ENCODE measurements around the gene PSAT1. TPM values are rescaled to one million over a fixed set of nuclear protein-coding genes. Genes with fewer than 3 reads are reported as not detected.

The PSAT1 gene
- total RNA-seq, 2 experiments from 2014 or later, result 145 to 190 TPM

DNA sequence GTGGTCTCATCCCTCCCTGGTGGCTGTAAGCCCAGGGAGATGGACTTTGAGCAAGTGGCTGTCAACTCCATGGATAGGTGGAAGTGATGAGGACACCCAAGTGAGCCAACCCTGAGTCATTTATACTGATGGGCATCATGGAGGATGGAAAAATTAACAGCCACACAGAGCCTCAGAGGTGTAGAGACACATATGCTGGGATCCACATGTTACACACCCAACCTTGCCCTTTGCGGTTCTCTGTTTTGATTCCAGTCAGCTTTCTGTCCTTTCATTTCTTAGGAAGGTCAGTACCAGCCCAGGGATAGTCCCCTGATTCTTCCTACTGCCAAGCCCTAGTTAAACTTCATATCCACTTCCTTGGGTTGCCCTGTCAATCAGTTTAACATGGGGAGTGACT, 51.9 kb downstream of the PSAT1 start:
- POLR2A ChIA-PET, result no interaction called here
- intact Hi-C loops (cut with DNase I, micrococcal nuclease), result no loop called here
- no peaks in the 10 kb centered on the region for H3K27me3 Mint-ChIP-seq
- peaks cover 5% of the 10 kb centered on the region for H3K36me3 Mint-ChIP-seq (ENCODE audit: low read depth)
- no peaks in the 10 kb centered on the region for H3K9me3 Mint-ChIP-seq (ENCODE audit: low read depth)
- CTCF ChIA-PET, result no interaction called here
- no peak for ATAC-seq
- H3K27ac Mint-ChIP-seq, result no peak overlapping the region
- DNase-seq, result no peak
- H3K4me3 Mint-ChIP-seq, result no peak overlapping the region
- H3K4me1 Mint-ChIP-seq, result peaks cover 11% of the 10 kb centered on the region

DNA sequence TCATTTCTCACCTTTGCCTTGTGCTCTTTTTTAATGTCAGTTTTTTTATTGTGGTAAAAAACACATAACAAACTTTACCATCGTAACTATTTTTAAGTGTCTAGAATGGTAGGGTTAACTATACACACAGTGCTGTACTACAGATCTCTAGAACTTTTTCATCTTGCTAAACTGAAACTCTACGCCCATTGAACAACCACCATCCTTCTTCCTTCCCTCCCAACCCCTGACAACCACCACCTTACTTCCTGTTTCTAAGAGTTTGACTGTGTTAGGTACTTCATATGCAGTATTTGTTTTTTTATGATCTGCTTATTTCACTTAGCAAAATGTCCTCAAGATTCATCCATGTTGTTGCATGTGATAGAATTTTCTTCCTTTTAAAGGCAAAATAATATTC, 54.9 kb downstream of the PSAT1 start:
- Mint-ChIP-seq H3K27ac (no peak overlapping the region), H3K4me1 (peaks cover 11% of the 10 kb centered on the region), H3K36me3 (ENCODE audit: low read depth) (peaks cover 3% of the 10 kb centered on the region), H3K9me3 (ENCODE audit: low read depth) (no peaks in the 10 kb centered on the region), H3K4me3 (no peak overlapping the region), H3K27me3 (no peaks in the 10 kb centered on the region)
- ChIA-PET CTCF (no interaction called here), POLR2A (no interaction called here)
- intact Hi-C loops (cut with DNase I, micrococcal nuclease), result no loop called here
- ATAC-seq, result peak; percentile 58
- DNase-seq, result no peak

DNA sequence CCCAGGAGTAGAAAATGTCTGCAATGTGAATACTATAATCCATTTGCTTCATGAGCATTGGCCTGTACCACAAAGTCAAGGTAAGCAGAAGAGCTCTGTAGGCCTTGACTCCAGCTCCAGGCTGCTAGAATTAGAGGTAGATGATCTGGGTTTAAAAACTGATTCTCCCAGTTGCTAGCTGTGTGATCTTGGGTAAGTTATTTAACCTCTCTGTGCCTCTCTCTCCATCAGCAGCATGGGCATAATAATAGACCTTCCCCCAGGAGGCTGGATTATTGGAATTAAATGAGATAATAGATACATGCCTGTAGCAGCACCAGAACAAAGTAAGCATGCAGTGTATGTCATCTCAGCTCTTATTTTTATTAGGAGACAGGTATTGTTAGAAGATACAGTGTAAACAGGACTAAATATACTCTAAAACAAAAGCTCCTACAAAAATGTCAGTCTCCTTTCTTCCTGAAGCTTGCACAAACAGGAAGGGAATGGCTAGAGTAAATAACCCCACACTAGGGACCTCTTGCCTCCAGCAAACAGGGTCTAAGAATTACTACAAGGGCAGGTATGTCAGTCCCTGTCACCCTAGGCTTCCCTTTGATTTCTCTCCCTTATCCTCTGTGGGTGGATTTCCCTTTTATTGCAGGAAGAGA, 57.5 kb downstream of the PSAT1 start:
- peaks cover 3% of the 10 kb centered on the region for H3K36me3 Mint-ChIP-seq (ENCODE audit: low read depth)
- ATAC-seq (no peak), DNase-seq (no peak)
- H3K27ac Mint-ChIP-seq, result no peak overlapping the region
- ChIA-PET POLR2A (interaction anchor here (0.6 kb wide), 1 partner anchor 246 kb away, joined by 3 read pairs; no protein-coding TSS in a partner anchor), CTCF (interaction anchor here (2.4 kb wide), 1 partner anchor 15 kb away, joined by 7 read pairs; no protein-coding TSS in a partner anchor)
- H3K27me3 Mint-ChIP-seq, result no peaks in the 10 kb centered on the region
- H3K9me3 Mint-ChIP-seq (ENCODE audit: low read depth), result no peaks in the 10 kb centered on the region
- H3K4me3 Mint-ChIP-seq, result no peak overlapping the region
- intact Hi-C loops (cut with DNase I, micrococcal nuclease), result no loop called here
- H3K4me1 Mint-ChIP-seq, result peaks cover 11% of the 10 kb centered on the region

DNA sequence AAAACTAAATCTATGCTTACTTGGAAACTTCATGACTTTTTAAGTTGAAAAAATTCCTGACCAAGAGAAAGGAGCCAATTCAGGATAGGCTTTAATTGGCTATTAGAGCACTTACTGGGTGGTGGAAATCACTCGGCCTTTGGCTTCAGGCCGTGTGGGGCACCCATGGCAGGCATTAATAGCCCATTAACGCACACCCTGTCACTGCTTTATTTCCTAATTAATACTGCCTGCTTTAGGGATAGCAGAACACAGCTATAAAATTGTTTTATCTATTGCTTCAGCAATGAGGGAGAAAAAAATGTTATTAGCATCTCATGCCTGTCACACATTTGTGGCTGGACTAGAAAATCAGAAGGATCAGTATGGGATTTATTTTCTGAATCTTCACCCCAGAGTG, 58.1 kb downstream of the PSAT1 start:
- intact Hi-C loops (cut with DNase I, micrococcal nuclease), result no loop called here
- H3K36me3 Mint-ChIP-seq (ENCODE audit: low read depth), result peaks cover 3% of the 10 kb centered on the region
- ATAC-seq, result no peak
- H3K27ac Mint-ChIP-seq, result no peak overlapping the region
- no peaks in the 10 kb centered on the region for H3K9me3 Mint-ChIP-seq (ENCODE audit: low read depth)
- peaks cover 11% of the 10 kb centered on the region for H3K4me1 Mint-ChIP-seq
- H3K27me3 Mint-ChIP-seq, result no peaks in the 10 kb centered on the region
- no peak for DNase-seq
- POLR2A ChIA-PET, result interaction anchor here (0.6 kb wide), 1 partner anchor 245 kb away, joined by 3 read pairs; no protein-coding TSS in a partner anchor
- no peak overlapping the region for H3K4me3 Mint-ChIP-seq
- CTCF ChIA-PET, result interaction anchor here (2.4 kb wide), 1 partner anchor 14 kb away, joined by 7 read pairs; no protein-coding TSS in a partner anchor

DNA sequence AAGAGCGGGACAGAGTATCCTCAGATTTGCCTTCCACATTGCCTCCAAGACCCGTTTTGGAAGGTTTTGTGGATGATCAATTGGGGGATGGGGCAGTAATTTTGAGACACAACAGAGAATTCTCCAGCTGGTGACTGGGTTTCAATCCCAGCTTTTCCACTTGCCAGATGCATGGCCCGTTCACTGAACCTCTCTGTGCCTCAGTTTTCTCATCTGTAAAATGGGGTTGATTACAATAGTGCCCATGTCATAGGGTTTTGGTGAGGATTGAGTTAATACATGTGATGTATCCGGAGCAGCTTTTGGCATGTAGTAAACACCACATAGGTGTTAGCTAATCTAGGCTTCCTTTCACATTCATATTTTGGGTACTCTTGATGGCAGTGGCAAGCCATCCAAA, 59.7 kb downstream of the PSAT1 start:
- Mint-ChIP-seq H3K4me1 (peaks cover 8% of the 10 kb centered on the region), H3K9me3 (ENCODE audit: low read depth) (no peaks in the 10 kb centered on the region), H3K36me3 (ENCODE audit: low read depth) (no peaks in the 10 kb centered on the region), H3K27ac (no peak overlapping the region), H3K4me3 (no peak overlapping the region), H3K27me3 (no peaks in the 10 kb centered on the region)
- intact Hi-C loops (cut with DNase I, micrococcal nuclease), result no loop called here
- ATAC-seq, result no peak
- POLR2A ChIA-PET, result no interaction called here
- CTCF ChIA-PET, result no interaction called here
- no peak for DNase-seq

DNA sequence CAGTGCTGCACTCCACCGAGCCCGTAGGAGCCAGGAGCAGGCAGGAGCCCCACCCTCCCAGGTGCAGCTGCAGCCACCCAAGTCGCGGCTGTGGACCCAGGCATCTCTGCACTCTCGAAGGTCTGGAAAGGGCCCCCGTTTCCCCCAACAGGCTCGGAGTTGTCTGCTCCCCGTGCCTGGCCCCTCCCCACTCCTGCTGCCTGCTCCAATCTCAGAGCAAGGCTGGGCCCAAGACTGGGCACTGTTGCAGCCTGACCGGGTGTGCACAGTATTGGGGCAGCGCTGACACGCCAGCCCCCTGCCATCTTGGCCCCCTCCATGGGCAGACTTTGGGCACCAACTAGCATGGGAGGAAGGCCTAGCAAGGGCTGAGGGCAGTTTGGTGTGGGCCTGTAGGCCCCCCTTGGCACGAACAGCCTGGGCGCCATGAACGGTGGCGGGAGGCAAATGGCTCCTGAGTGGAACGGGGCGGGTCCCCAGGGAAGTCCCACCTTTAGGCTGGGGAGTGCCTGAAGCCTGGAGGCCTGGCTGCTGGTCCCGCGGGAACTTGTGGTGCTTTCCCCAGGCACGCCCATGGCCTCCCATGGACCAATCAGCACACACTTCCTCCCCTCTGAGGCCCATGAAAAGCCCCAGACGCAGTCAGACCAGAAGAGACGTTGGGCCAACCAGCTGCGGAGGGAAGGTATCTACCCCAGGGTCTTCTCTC, 60.4 kb downstream of the PSAT1 start:
- ATAC-seq, result no peak
- no peak overlapping the region for H3K4me3 Mint-ChIP-seq
- CTCF ChIA-PET, result interaction anchor here (0.9 to 1.8 kb wide), 3 partner anchors 9 to 12 kb away, joined by 3 to 4 read pairs (median 3); no protein-coding TSS in a partner anchor
- POLR2A ChIA-PET, result no interaction called here
- H3K27ac Mint-ChIP-seq, result no peak overlapping the region
- no peak for DNase-seq
- H3K27me3 Mint-ChIP-seq, result no peaks in the 10 kb centered on the region
- intact Hi-C loops (cut with DNase I, micrococcal nuclease), result no loop called here
- no peaks in the 10 kb centered on the region for H3K9me3 Mint-ChIP-seq (ENCODE audit: low read depth)
- peaks cover 1% of the 10 kb centered on the region for H3K4me1 Mint-ChIP-seq
- no peaks in the 10 kb centered on the region for H3K36me3 Mint-ChIP-seq (ENCODE audit: low read depth)

DNA sequence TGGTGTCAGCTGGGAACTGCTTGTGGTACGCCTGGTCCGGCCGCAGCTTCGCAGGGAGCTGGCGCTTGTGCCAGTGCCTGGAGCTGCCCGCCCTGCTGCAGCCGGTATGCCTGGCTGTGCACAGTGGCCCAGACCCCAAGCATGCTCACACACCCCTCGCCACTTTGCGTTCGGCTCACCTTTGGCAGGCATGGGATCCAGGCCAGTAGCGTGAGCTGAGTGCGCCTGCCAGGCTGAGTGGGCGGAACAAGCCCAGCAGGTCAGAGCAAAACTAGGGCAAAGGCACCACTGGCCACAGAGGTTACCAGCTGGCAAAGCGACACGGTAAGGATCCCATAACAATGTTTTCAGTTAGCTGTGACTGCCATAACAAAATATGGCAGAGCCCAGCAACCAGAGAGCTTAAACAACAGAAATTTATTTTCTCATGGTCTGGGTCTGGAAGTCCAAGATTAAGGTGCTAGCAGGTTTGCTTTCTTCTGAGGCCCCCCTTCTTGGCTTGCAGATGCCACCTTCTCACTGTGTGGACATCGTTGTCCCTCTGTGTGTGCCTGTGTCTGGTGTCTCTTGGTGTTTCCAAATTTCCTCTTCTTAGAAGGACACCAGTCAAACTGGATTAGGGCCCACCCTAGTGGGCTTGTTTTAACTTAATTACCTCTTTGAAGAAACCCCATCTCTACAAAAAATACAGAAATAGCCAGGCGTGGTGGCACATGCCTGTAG, 61.6 kb downstream of the PSAT1 start:
- DNase-seq (no peak), ATAC-seq (no peak)
- ChIA-PET POLR2A (no interaction called here), CTCF (interaction anchor here (0.5 to 1.8 kb wide), 4 partner anchors 8 to 901 kb away, joined by 3 to 4 read pairs (median 3); no protein-coding TSS in a partner anchor)
- Mint-ChIP-seq H3K9me3 (ENCODE audit: low read depth) (no peaks in the 10 kb centered on the region), H3K27ac (no peak overlapping the region), H3K4me1 (no peaks in the 10 kb centered on the region), H3K27me3 (no peaks in the 10 kb centered on the region), H3K4me3 (no peak overlapping the region), H3K36me3 (ENCODE audit: low read depth) (no peaks in the 10 kb centered on the region)
- intact Hi-C loops (cut with DNase I, micrococcal nuclease), result no loop called here

DNA sequence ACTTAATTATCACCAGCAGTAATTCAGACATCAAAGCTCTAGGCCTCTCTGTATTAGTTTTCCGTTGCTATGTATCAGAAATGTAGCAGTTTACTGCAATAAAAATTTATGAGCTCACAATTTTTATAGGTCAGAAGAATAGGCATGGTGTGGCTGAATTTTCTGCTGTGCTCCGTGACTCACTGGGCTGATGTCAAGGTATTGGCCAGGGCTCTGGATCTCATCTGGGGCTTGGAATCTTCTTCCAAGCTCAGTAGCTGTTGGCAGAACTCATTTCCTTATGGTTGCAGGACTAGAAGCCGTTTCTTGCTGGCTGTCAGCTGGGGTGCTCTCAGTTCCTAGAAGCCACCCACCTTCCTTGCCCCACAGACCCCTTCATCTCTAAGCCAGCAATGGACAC, 66.3 kb downstream of the PSAT1 start:
- Mint-ChIP-seq H3K27ac (no peak overlapping the region), H3K36me3 (ENCODE audit: low read depth) (no peaks in the 10 kb centered on the region), H3K4me3 (no peak overlapping the region), H3K9me3 (ENCODE audit: low read depth) (no peaks in the 10 kb centered on the region), H3K27me3 (no peaks in the 10 kb centered on the region), H3K4me1 (no peaks in the 10 kb centered on the region)
- CTCF ChIA-PET, result interaction anchor here (0.7 kb wide), 1 partner anchor 21 kb away, joined by 3 read pairs; no protein-coding TSS in a partner anchor
- POLR2A ChIA-PET, result no interaction called here
- ATAC-seq, result no peak
- no peak for DNase-seq
- intact Hi-C loops (cut with DNase I, micrococcal nuclease), result no loop called here

DNA sequence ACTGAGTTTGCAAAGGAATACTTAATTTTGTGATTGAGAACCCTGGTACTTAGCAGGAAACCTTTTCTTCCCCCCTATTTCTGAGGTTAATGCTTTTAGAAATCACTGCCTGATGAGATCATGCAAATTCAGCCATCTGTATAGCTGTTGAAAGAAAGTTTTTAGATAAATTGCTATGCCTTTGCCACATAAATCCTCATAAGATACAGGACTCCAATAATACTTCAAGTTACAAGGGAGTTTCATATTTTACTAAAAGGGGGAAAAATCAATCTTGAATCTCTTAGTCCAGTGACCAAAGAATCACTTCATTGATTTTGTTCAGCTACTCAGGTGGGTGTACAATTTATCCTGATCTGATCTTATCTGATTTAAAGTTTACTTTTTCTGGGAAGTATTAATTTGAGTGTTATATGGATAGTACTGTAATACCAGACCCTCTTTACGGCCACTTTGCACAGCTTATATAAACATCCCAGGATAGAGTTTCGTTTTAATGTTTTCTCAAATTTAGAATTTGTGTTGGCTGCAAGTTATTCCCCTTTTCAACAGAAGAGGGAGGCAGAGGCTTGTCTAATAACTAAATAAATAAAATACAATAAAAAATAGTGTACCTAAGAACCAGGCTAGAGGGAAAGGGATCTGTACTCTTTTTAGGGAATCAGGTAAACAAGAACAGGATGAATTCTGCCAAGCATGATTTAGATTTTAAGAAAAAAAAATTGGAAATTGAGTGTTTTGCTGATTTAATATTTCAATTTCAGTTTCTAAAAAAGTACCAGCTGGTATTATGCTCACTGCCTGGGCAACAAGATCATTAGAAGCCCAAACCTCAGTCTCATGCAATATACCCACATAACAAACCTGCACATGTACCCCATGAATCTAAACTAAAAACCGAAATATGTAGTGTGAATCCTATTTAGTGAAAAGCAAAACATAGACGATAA, 69.1 kb downstream of the PSAT1 start:
- Mint-ChIP-seq H3K4me3 (no peak overlapping the region), H3K36me3 (ENCODE audit: low read depth) (no peaks in the 10 kb centered on the region), H3K27me3 (peaks cover 8% of the 10 kb centered on the region), H3K9me3 (ENCODE audit: low read depth) (no peaks in the 10 kb centered on the region), H3K27ac (no peak overlapping the region), H3K4me1 (no peaks in the 10 kb centered on the region)
- POLR2A ChIA-PET, result no interaction called here
- DNase-seq (no peak), ATAC-seq (no peak)
- CTCF ChIA-PET, result interaction anchor here (0.5 to 1.2 kb wide), 5 partner anchors 8 to 1953 kb away, joined by 3 to 4 read pairs (median 3); no protein-coding TSS in a partner anchor
- intact Hi-C loops (cut with DNase I, micrococcal nuclease), result loop anchor here in 1 of 2 experiments (5.0 kb wide), 1 partner anchor 934 kb away; no protein-coding TSS in a partner anchor

DNA sequence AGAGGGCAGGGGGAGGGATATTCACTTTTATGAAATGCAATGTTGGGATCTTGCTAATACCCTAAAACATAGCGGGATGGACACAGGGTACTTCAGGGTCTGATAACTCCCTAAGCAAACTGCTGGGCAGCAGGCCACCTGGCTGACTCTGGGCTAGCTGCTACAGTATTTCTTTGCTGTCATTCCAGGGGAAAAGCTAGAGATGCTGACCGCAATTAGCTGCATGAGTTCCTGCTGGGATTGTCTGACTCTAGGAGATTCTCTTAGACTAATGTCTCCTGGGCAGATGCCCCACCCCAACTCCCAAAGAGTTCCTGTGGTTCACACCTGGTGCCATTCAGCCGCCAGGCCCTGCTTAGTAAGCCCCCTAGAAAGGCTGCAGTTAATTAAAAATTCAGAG, 69.9 kb downstream of the PSAT1 start:
- Mint-ChIP-seq H3K4me1 (no peaks in the 10 kb centered on the region), H3K4me3 (no peak overlapping the region), H3K27ac (no peak overlapping the region), H3K27me3 (peaks cover 8% of the 10 kb centered on the region), H3K9me3 (ENCODE audit: low read depth) (no peaks in the 10 kb centered on the region), H3K36me3 (ENCODE audit: low read depth) (no peaks in the 10 kb centered on the region)
- ATAC-seq (no peak), DNase-seq (no peak)
- ChIA-PET POLR2A (no interaction called here), CTCF (interaction anchor here (0.7 to 1.2 kb wide), 2 partner anchors 9 to 792 kb away, joined by 3 read pairs; no protein-coding TSS in a partner anchor)
- intact Hi-C loops (cut with DNase I, micrococcal nuclease), result loop anchor here in 1 of 2 experiments (5.0 kb wide), 1 partner anchor 935 kb away; no protein-coding TSS in a partner anchor

Data from activated CD4-positive, alpha-beta T cell treated with anti-CD3 and anti-CD28 coated beads for 36 hours (primary cell).